ENCODE measurements around the gene STK24.

The STK24 gene

DNA sequence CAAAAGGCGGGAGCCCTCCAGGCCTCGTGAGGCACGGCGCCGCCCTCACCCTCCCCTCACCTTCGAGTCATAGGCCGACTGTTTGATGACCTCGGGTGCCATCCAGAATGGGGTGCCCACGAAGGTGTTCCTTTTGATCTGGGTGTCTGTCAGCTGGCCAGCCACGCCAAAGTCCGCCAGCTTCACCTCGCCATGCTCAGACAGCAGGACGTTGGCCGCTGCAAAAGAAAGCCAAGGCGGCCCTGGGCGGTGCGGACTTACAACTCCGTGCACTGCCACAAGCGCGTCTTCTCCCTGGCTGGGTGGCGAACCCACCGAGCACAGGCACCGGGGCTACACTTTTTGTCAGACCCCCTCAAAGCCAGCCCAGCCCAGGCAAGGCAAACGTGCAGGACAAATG is 102.1 kb downstream of the STK24 start:
- DNase-seq (ENCODE audit: low read depth in 2 of 2), result no peak

GRCh38 chr13:98474292-98474691 is 102.6 kb downstream of the STK24 start:
- no peak for DNase-seq (ENCODE audit: low read depth in 2 of 2)

DNA sequence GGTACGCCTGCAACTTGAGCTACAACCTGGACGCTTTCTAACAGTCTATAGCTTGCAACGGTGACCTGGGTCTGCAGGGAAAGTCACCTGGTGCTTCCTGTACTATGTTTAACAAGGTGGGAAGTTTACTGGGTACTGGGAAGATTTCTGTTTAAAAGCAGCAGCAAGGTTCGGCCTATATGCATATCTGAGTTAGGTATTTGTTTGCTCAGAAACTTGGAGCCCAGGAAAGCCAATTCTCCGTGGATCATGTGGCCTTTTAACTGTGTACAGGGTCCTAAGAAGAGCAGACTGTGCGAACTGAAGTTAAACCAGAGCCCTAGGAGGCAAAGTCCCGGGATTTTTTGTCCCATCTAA is 103.1 kb downstream of the STK24 start:
- DNase-seq (ENCODE audit: low read depth in 2 of 2), result no peak

DNA sequence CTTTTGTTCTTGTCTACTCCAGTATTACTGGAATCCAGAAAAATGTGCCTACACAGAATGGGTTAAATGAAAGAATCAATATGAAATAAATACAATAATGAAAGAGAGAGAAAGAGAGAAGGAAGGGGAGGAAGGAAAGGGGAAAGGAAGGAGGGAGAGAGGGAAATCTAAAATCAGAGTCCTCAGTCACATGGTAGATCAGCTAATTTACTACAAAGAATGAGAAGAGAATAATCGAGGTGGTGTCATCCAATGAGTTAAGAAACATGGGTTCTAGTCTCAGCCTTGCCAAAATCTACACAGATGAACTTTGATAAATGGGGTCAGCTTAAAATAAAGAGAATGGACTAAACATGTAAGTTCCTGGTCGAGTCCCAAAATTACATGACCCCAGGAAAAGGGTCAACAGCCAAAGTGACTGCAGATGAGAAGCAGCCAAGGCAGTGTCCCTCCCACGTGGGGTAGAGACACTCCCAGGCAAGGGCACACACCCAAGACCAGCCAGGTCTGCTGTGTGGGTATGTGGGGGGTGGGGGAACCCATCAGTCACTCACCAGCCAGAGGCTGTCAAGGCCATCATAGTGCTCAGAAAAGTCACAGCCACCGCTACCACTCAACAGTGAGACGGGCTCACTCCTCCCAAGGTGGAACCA is 103.6 kb downstream of the STK24 start:
- no peak for DNase-seq (ENCODE audit: low read depth in 2 of 2)

GRCh38 chr13:98471934-98472333 is 105.0 kb downstream of the STK24 start:
- DNase-seq (ENCODE audit: low read depth in 2 of 2), result no peak

DNA sequence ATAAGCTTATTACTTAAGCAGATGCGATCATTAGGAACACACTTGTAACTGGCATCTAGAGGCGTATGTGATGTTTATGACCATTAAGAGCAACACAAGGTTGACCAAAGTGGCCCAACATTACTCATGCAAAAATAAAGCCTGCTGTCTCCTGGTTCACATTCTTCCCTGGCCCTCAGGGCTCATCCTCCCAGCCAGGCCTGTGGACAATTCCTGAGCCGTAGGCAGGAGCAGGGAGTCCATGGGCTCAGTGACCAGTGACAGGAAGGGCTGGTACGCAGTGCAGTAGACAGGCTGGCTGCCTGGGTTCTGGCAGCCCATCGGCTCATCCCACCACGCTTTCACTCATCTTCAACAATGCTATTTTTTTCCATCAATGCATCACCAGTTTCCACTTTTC is 106.0 kb downstream of the STK24 start:
- DNase-seq (ENCODE audit: low read depth in 2 of 2), result no peak

- no peak for DNase-seq (ENCODE audit: low read depth in 2 of 2)
Measured at GRCh38 chr13:98468929-98469328, 108.0 kb downstream of the STK24 start.

DNA sequence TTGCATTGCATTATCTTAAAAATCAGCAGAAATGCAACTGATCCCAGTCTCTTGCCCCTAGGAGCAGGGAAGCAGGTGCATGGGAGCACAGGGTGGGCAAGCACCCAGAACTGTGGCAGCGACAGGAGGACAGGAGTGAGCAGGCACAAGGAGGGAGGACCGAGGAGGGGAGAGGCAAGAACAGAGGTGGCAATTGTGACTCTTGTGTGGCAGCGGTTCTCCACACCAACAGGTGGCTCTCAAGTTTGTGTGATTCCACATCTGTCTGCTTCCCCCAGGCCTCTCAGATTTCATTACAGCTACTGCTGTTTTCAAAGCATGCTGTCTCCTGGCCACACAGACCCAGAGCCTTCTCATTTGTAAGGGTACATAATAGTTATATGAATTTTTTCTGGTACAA is 108.5 kb downstream of the STK24 start:
- DNase-seq (ENCODE audit: low read depth in 2 of 2), result no peak

- no peak for DNase-seq (ENCODE audit: low read depth in 2 of 2)
Measured at GRCh38 chr13:98467263-98467985, 109.5 kb downstream of the STK24 start.

- no peak for DNase-seq (ENCODE audit: low read depth in 2 of 2)
Measured at GRCh38 chr13:98466634-98467236, 110.2 kb downstream of the STK24 start.

DNA sequence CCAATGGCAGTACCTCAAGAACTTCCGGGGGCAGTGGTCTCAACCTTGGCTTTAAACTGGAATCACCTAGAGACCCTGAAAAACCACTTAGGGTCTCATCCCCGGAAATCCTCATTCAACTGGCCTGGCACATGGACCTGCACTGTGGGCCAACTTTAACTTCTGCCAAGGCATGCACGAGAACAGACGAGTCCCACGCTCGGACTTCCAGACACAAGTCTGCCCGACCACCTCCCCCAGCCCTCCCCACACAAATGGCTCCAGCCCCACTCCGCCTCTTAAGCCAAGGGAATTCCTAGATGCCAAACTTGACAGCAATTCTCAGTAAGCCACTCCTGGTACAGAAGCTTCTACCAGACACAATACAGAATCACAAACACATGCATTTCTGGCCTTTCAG is 114.0 kb downstream of the STK24 start:
- DNase-seq (ENCODE audit: low read depth in 2 of 2), result no peak

DNA sequence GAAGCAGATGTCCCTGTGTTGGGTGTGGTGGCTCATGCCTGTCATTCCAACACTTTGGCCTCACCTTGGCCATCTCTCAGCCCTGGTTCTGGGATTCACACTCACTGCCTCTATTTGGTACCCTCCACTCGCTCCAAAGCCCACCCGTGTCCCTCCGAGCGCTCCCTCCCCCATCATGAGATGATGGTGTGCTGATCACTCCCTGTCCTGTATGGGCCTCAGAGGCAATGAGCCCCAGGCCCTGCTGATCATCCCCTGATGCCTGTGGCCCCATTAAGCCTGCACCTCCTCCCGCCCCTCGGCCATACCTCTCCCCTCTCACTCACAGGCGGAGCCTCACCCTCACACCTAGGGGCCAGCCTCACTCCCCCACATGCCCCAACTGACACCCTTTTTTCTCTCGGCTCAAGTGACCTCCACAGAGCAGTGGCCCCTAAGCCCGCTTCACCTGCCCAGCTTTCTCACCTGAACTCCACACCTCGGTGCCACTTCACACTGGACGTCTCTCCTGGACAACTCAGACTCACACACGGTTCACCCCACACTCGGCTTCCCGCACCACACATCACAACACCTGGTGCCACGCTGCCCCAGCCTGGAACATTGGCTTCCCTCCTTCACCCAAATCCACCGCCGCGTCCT is 114.5 kb downstream of the STK24 start:
- DNase-seq (ENCODE audit: low read depth in 2 of 2), result no peak

DNA sequence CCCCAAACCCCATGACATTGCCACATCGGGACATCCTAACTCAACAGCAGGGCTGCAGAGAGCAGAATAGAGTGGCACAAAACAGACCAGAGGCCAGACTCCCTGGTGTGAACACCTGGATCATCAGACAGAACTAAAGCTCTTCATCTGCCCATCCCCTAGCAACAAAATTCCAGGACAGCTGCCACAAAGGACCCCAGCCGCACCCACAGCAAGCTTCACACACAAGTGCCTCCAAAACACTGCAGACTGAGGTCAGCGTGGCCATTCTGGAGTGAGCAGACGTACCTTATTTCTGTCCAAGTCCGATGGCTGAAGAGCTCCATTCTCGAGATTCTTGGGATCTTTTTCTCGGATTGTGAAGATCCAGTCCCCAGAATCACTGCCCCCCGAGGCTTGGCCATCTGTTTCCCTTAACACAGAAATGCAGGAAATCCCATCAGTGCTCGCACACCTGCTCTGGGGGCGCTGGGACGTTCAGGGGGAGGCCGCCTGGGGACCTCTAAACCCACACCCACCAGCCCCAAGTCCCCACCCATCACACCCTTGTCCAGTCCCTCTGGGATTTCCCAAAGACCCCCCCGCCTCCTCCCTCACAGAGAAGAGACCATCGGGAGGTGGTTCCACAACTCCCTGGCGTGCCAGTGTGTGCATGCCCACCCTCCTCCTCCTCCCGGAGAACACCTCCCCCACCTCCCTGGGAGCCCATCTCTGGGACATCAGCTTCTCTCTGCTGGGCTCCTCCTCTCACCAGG is 115.2 kb downstream of the STK24 start:
- DNase-seq (ENCODE audit: low read depth in 2 of 2), result no peak

- DNase-seq (ENCODE audit: low read depth in 2 of 2), result no peak
Measured at GRCh38 chr13:98460516-98460915, 116.4 kb downstream of the STK24 start.

- DNase-seq (ENCODE audit: low read depth in 2 of 2), result no peak
Measured at GRCh38 chr13:98459721-98460370, 117.1 kb downstream of the STK24 start.

GRCh38 chr13:98459171-98459681 is 117.7 kb downstream of the STK24 start:
- DNase-seq (ENCODE audit: low read depth in 2 of 2), result no peak

GRCh38 chr13:98458431-98458830 is 118.5 kb downstream of the STK24 start:
- no peak for DNase-seq (ENCODE audit: low read depth in 2 of 2)

- DNase-seq (ENCODE audit: low read depth in 2 of 2), result no peak
Measured at GRCh38 chr13:98457053-98457452, 119.9 kb downstream of the STK24 start.

DNA sequence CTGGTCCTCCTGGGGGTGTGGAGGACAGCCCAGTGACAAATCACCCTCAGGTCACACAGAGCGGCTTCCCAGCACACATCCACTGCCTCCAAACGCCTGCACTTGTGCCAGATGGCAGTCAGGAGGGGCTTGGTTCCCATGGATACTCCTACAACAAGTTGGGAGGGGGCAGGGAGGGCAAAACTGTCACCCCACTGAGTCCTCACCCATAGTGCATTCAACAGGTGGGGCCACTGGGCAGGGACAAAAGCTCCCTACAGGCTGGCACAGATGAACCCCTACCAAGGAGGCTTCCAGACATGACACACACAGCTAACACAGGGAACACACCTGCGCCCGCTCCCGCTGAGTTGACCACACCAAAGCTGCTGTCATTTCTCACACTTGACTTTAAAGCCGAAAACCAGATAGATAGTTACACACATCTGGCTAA is 120.5 kb downstream of the STK24 start:
- no peak for DNase-seq (ENCODE audit: low read depth in 2 of 2)

GRCh38 chr13:98454389-98454881 is 122.5 kb downstream of the STK24 start:
- DNase-seq (ENCODE audit: low read depth in 2 of 2), result no peak
